GM19193 (cell line): ENCODE data around the gene MLEC.

Experiments
- POLR2A ChIP-seq: IDR thresholded peaks from 4 replicates; pipeline ENCODE4 v1.6.1; 2011; ENCODE audit not compliant: insufficient read depth, insufficient read length; ENCODE audit errors: extremely low read depth

The MLEC gene

DNA sequence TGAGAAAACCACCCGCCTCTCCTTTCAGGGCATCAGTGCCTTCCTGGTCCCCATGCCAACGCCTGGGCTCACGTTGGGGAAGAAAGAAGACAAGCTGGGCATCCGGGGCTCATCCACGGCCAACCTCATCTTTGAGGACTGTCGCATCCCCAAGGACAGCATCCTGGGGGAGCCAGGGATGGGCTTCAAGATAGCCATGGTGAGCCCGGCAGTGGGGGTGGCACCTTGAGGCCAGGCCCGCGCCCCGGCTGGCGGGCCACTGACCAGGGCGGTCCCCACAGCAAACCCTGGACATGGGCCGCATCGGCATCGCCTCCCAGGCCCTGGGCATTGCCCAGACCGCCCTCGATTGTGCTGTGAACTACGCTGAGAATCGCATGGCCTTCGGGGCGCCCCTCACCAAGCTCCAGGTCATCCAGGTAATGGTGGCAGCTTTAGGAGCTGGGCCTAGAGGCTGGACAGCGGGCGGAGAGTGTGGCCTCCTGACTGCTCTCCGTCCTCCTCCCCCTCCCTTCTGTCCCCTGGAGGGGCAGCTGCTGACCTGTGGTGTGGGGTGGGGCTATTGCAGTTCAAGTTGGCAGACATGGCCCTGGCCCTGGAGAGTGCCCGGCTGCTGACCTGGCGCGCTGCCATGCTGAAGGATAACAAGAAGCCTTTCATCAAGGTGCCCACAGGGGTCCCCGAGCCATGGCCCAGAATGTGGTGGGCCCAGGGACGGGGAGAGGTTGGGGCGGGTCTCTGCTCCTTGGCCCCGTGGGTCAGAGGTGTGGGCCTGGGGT is 51.5 kb downstream of the MLEC start:
- TF ChIP-seq POLR2A, result no peak

DNA sequence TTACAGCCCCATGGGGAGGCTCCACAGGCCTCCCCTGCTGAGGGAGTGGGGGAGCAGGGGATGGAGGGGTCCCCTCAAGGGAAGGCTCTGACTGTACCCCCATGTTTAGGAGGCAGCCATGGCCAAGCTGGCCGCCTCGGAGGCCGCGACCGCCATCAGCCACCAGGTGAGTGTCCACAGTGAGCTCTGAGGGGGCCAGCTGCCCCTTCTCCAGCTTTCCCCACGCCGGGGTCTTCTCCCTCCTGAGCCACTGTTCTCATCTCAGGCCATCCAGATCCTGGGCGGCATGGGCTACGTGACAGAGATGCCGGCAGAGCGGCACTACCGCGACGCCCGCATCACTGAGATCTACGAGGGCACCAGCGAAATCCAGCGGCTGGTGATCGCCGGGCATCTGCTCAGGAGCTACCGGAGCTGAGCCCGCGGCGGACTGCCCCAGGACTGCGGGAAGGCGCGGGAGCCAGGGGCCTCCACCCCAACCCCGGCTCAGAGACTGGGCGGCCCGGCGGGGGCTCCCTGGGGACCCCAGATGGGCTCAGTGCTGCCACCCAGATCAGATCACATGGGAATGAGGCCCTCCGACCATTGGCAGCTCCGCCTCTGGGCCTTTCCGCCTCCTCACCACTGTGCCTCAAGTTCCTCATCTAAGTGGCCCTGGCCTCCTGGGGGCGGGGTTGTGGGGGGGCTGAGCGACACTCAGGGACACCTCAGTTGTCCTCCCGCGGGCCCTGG is 52.2 kb downstream of the MLEC start:
- TF ChIP-seq POLR2A, result no peak

DNA sequence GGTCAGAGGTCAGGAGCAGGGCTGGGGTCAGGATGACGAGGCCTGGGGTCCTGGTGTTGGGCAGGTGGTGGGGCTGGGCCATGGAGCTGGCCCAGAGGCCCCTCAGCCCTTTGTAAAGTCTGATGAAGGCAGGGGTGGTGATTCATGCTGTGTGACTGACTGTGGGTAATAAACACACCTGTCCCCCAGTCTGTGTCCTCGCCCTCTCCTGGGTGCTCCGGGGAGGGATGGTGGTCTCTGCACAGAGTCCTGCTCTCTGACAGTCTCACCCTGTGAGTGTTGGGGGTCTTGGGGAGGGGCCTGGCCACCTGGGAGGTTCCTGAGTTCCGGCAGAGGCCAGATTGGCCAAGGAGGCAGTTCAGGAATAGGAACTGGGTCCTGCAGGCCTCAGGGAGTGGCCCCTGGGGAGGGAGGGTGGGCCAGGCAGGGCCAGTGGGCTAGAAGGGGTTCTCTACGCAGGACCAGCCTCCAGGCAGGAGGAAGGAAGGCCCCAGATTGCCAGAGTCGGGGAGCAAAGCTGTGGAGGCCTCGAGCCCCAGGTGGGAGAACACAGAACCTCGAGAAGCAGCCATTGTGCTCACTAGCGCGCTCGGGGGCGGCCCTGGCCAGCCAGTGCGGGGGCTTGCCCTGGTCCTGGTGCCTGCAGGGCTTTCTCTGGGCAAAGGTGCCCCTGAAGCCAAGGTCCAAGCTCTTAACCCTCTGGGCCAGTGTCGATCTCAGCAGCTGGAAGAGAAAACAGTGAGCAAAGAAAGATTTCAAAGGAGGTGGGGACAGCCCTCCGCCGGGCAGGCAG is 53.1 kb downstream of the MLEC start:
- no peak for TF ChIP-seq POLR2A

DNA sequence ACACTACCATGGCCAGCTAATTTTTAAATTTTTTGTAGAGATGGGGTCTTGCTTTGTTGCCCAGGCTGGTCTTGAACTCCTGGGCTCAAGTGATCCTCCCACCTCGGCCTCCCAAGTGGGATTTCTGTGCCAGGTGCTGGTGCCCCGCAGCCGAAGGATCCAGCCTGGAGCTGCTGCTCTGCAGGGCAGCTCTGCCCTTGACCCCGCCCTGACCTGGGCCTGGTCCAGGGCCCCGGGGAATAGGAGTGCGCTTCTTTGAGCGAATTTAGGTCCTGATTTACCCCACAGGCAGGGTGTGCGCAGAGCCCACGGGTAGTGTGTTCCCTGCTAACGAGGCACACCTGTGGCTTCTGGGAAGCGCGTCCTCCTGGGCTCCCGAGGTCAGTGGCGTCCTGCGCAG is 53.9 kb downstream of the MLEC start:
- TF ChIP-seq POLR2A, result no peak

DNA sequence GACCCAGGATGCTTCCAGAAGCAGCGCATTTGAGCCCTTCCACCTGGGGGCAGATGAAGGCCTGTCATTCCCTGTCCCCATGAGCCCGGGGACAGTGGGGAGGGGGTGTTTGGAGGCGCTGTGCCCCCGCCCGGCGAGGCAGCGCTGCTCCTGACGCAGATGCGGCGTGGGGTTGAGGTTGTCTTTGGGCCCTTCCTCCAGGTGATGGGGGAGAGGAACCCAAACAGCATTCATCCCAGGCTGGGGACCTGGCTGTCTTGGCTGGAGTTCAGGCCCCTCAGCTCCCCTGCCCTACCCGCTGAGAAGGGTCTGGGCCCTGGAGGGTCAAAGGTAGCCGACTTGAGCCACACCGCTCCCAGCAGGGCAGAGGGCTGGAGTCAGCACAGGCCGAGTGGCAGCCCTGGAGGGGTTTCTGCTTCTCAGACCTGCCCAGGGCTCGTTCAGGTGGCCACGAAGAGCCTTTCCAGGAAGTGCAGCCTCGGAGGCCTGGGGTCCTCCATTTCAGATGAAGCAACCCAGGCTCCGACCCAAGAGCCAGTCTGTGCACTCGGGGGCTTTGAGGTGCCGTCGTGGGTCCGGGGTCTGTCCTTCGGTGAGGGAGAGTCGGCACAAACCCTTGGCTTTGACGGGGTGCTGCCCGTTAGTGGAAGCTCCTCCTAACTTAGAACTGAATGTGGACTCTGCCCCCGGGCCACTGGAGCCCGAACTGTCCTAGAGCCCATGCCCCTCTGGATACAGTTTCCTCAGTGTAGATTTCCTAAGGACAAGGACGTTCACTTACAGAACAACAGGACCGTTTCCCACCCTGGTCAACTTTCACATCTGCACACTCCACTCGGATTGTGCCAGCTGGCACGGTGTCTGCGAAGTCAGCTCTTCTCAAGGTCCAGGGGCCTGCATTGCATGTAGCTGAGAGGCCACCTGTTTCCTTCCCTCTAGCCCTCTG is 54.8 kb downstream of the MLEC start:
- no peak for TF ChIP-seq POLR2A

DNA sequence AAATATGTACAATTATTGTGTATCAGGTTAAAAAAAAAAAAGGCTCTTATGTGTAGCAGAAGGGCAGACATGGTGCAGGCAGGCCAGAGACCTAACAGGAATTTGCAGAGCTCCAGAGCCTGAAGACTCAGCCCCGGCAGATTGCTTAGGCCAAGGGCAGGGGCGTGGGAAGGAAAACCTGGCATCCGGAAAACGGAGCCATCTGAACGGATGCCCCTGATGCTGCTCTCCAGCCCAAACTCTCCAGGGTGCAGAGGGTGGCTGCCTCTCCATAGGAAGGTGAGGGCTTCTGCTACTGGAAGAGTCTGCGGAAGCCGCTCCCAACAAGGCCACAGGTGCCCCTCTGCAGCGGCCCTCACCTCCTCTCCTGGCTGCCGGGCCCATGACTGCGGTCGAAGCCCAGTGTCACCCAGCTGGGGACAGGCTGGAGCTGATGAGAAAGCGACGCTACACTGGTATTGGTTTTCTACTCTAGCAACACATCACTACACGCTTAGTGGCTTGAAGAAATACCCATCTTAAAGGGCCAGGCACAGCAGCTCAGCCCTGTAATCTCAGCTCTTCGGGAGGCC is 58.1 kb downstream of the MLEC start:
- TF ChIP-seq POLR2A, result no peak

DNA sequence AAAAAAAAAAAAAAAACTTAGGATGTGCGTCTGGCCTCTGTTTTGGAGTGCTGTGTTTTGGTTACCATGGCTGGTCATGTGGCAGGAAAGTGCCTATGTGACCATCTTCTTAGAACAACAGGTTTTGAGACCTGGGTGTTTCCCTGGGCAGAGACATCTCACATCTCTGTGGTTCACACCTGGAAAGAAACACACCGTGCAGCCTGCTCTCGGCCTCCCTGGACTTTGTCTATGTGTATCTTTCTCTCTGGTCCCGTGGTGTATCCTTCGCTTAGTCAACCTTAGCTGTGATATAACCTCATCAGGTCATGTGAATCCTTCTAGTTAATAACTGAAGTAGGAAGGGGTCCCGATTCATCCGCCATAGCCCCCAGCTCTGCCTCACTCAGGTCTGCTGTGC is 61.3 kb downstream of the MLEC start:
- TF ChIP-seq POLR2A, result no peak

DNA sequence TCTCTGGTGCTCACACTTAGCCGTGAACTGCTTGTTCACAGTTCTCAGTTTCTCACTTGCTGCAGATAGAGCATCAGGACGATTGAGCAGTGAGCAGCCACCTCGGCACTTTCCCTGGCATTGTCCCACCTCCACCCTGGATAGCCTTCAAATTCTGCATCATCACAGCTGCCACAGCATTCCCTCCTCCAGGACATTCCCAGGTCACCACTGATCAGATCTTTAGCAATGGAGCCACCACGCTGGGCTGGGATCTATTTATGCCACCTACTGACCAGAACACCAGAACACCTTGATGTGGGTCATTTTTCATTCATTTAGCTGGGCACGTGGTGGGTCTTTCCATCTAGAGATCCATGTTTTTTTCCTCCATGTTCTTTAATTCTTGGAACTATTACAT is 62.3 kb downstream of the MLEC start:
- TF ChIP-seq POLR2A, result no peak

DNA sequence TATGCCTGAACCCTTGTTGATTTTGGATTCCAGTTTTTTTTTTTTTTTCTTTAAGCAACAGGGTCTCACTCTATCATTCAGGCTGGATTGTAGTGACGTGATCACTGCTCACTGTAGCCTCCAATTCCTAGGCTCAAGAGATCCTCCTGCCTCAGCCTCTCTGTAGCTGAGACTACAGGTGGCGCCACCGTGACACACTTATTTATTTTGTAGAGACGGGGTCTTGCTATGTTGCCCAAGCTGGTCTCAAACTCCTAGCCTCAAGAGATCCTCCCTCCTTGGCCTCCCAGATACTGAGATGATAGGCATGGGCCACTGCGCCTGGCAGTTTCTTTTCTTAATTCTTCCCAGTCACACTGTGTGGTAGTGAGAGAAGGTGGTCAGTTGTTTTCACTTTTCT is 63.9 kb downstream of the MLEC start:
- no peak for TF ChIP-seq POLR2A

DNA sequence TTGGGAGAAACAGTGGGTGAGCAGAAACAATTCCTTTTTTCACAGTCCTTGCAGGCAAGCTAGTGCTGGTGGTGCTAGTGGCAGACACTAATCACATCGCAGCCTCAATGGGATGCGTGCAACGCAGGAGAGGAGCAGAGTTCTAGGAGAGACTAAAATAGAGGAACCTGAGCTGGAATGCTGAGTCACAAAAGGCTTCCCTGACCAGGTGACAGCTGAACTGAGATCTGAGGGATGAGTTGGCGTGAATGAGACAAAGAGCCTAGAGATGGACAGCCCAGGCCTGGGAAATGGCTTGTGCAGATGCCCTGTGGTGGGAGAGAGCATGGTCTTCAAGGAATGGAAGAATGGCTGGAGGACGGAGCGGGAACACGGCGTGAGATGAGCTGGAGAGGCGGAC is 64.4 kb downstream of the MLEC start:
- TF ChIP-seq POLR2A, result no peak
